Suprapubic skin (tissue), 4 donors: ENCODE measurements around the gene GSTM4.

Source experiments
- CTCF ChIP-seq, 2 donors: fragments of 200-600 bp in 1 of 2; fragments of 450-650 bp in 1 of 2; sonication (generic) in 1 of 2; IDR thresholded peaks; one replicate each; pipeline ENCODE4 v1.5.1; 2016 to 2019; ENCODE audit warnings: antibody characterized with exemption in 2 of 2, mild to moderate bottlenecking in 1 of 2, moderate library complexity in 1 of 2
- EP300 ChIP-seq: sonication (generic); formaldehyde crosslinking; IDR thresholded peaks from one replicate; pipeline ENCODE4 v1.6.1; 2017; ENCODE audit warnings: antibody characterized with exemption
- POLR2A ChIP-seq, 2 donors: fragments of 450-650 bp; IDR thresholded peaks; one replicate each; pipeline ENCODE4 v1.6.1; 2017; ENCODE audit warnings: antibody characterized with exemption in 2 of 2, mild to moderate bottlenecking in 2 of 2, moderate library complexity in 2 of 2
- POLR2AphosphoS5 ChIP-seq, 3 donors: sonication (generic); formaldehyde crosslinking; IDR thresholded peaks; one replicate each; pipeline ENCODE4 v1.6.1; 2017; ENCODE audit warnings: antibody characterized with exemption in 3 of 3

- TF ChIP-seq CTCF (IDR thresholded peaks at IDR 0.05) = no peak
- TF ChIP-seq EP300 = no peak
- TF ChIP-seq POLR2A (IDR thresholded peaks at IDR 0.05) = no peak
- TF ChIP-seq POLR2AphosphoS5 (IDR thresholded peaks at IDR 0.05) = no peak
Observed at GRCh38 chr1:109632671-109633346, 23.1 kb upstream of the GSTM4 start.
